GM23338 (cell line): ENCODE results near the gene CYB5R4. TPM values are rescaled to one million over a fixed set of nuclear protein-coding genes. Genes with fewer than 3 reads are reported as not detected.
A peak's percentile ranks its signal among the peaks of the same experiment; 100 is the strongest.

Experiments used
- ATAC-seq: fragments of 200-7000 bp; cut with Tn5 transposase; 3 replicates; pipeline ENCODE4 v1.9.1; 2020
- DNase-seq: peaks from one replicate; pipeline ENCODE4 v3.0.0-alpha.2; 2015; ENCODE audit warnings: low spot score
- H2AFZ ChIP-seq: fragments of 200-600 bp; sonication (generic); 2 replicates; pipeline ENCODE4 v1.8.0; 2016; ENCODE audit warnings: antibody characterized with exemption, mild to moderate bottlenecking, moderate library complexity
- H3F3A ChIP-seq: fragments of 200-600 bp; sonication (generic); replicated peaks from 2 replicates; pipeline ENCODE4 v1.8.0; 2017; ENCODE audit warnings: antibody characterized with exemption, mixed run types, low read depth
- H3K27ac ChIP-seq: fragments of 200-600 bp; sonication (generic); 2 replicates; pipeline ENCODE4 v1.6.1; 2016; ENCODE audit warnings: low read depth
- H3K27me3 ChIP-seq: fragments of 200-600 bp; sonication (generic); 2 replicates; pipeline ENCODE4 v1.8.0; 2016; ENCODE audit warnings: mild to moderate bottlenecking, mixed run types, moderate library complexity; ENCODE audit not compliant: insufficient read depth
- H3K36me3 ChIP-seq: fragments of 200-600 bp; sonication (generic); 2 replicates; pipeline ENCODE4 v1.8.0; 2016; ENCODE audit warnings: mild to moderate bottlenecking; ENCODE audit not compliant: insufficient read depth
- H3K4me1 ChIP-seq: fragments of 200-600 bp; sonication (generic); 2 replicates; pipeline ENCODE4 v1.8.0; 2016; ENCODE audit warnings: mild to moderate bottlenecking, moderate library complexity; ENCODE audit not compliant: insufficient read depth
- H3K4me2 ChIP-seq: fragments of 200-600 bp; sonication (generic); 2 replicates; pipeline ENCODE4 v1.7.1; 2017; ENCODE audit warnings: mixed run types
- H3K4me3 ChIP-seq: fragments of 200-600 bp; sonication (generic); 2 replicates; pipeline ENCODE4 v1.6.1; 2016; ENCODE audit warnings: mixed run types
- H3K79me2 ChIP-seq: fragments of 200-600 bp; sonication (generic); replicated peaks from 2 replicates; pipeline ENCODE4 v1.8.0; 2017; ENCODE audit warnings: mild to moderate bottlenecking; ENCODE audit not compliant: insufficient read depth
- H3K9me2 ChIP-seq: fragments of 200-600 bp; sonication (generic); 2 replicates; pipeline ENCODE4 v1.8.0; 2017; ENCODE audit not compliant: insufficient read depth
- H4K20me1 ChIP-seq: fragments of 200-600 bp; sonication (generic); replicated peaks from 2 replicates; pipeline ENCODE4 v1.8.0; 2017; ENCODE audit warnings: mild to moderate bottlenecking; ENCODE audit not compliant: insufficient read depth
- H3K27ac Mint-ChIP-seq: 2 replicates; pipeline ENCODE4 v1.8.0; 2020; ENCODE audit warnings: inconsistent platforms, mild to moderate bottlenecking, moderate library complexity, mixed read lengths
- H3K27me3 Mint-ChIP-seq: 3 replicates; pipeline ENCODE4 v1.8.0; 2022; ENCODE audit warnings: low read depth, mild to moderate bottlenecking, moderate library complexity, mixed read lengths, inconsistent platforms; ENCODE audit not compliant: insufficient read depth, poor library complexity
- H3K36me3 Mint-ChIP-seq: 3 replicates; pipeline ENCODE4 v1.8.0; 2021; ENCODE audit warnings: low read depth, mild to moderate bottlenecking, inconsistent platforms, moderate library complexity, mixed read lengths
- H3K4me1 Mint-ChIP-seq: 3 replicates; pipeline ENCODE4 v1.8.0; 2020; ENCODE audit warnings: mild to moderate bottlenecking, inconsistent platforms, mixed read lengths
- H3K4me3 Mint-ChIP-seq: 3 replicates; pipeline ENCODE4 v1.8.0; 2021; ENCODE audit warnings: moderate library complexity, mild to moderate bottlenecking, inconsistent platforms, mixed read lengths
- H3K9me3 Mint-ChIP-seq: 3 replicates; pipeline ENCODE4 v1.8.0; 2020; ENCODE audit warnings: moderate library complexity, mild to moderate bottlenecking, inconsistent platforms, mixed read lengths
- CREB1 ChIP-seq: fragments of 250-450 bp; sonication (Bioruptor Pico); IDR thresholded peaks from 2 replicates; pipeline ENCODE4 v1.5.0; 2020; ENCODE audit warnings: low read depth, mild to moderate bottlenecking, moderate library complexity
- EZH2 ChIP-seq: fragments of 200-600 bp; sonication (generic); IDR thresholded peaks from one replicate; pipeline ENCODE4 v1.8.0; 2017; ENCODE audit warnings: antibody characterized with exemption, mild to moderate bottlenecking, low read depth; ENCODE audit not compliant: unreplicated experiment
- EZH2phosphoT487 ChIP-seq: fragments of 200-600 bp; sonication (generic); IDR thresholded peaks from one replicate; pipeline ENCODE4 v1.8.1; 2018; ENCODE audit warnings: antibody characterized with exemption; ENCODE audit not compliant: unreplicated experiment
- JUNB ChIP-seq: IDR thresholded peaks from one replicate; pipeline ENCODE4 v1.6.1; 2016; ENCODE audit warnings: antibody characterized with exemption; ENCODE audit not compliant: unreplicated experiment
- NANOG ChIP-seq: IDR thresholded peaks from 2 replicates; pipeline ENCODE4 v1.6.1; 2016; ENCODE audit warnings: antibody characterized with exemption, borderline replicate concordance
- POLR2AphosphoS5 ChIP-seq: IDR thresholded peaks from 2 replicates; pipeline ENCODE4 v1.6.1; 2016; ENCODE audit warnings: antibody characterized with exemption, low read depth
- STAT1 ChIP-seq: IDR thresholded peaks from one replicate; pipeline ENCODE4 v1.6.1; 2016; ENCODE audit warnings: antibody characterized with exemption; ENCODE audit not compliant: unreplicated experiment
- ZNF114 ChIP-seq: fragments of 250-450 bp; sonication (Bioruptor Pico); IDR thresholded peaks from 2 replicates; pipeline ENCODE4 v1.5.0; 2020; ENCODE audit warnings: mild to moderate bottlenecking, moderate library complexity
- ZNF331 ChIP-seq: fragments of 250-450 bp; sonication (Bioruptor Pico); IDR thresholded peaks from 2 replicates; pipeline ENCODE4 v1.5.0; 2020; ENCODE audit warnings: low read depth, mild to moderate bottlenecking, moderate library complexity
- long read RNA-seq: library from polyadenylated mRNA; unstranded; transcript quantifications from one replicate; pipeline ENCODE4 v2.0.0, GENCODE V29; 2020; ENCODE audit not compliant: unreplicated experiment
- polyA plus RNA-seq: library from polyadenylated mRNA; unstranded; fragments of >200 nt; fragmentation: Nextera tagmentation; extraction: Ambion mirVana; gene quantifications from 2 replicates; pipeline ENCODE4 v1.2.1, GENCODE V29; 2016
- total RNA-seq: library from RNA; depleted of rRNA; stranded (reverse); fragments of >200 nt; shearing (Covaris generic); gene quantifications from 2 replicates; pipeline ENCODE4 v1.2.3, GENCODE V29; 2014; rRNA removed
- TF ChIP-seq, protein P1 (sequence below), 2 experiments: fragments of 200-600 bp in 1 of 2; sonication (generic) in 1 of 2; conservative IDR thresholded peaks; 2 replicates each; pipeline versions ENCODE4 v1.5.1 to v1.6.1; 2016 to 2017; ENCODE audit warnings: antibody characterized with exemption in 2 of 2, low read depth in 2 of 2, mild to moderate bottlenecking in 2 of 2, moderate library complexity in 1 of 2
- TF ChIP-seq, protein P2 (sequence below): IDR thresholded peaks from one replicate; pipeline ENCODE4 v1.6.1; 2018; ENCODE audit warnings: antibody characterized with exemption; ENCODE audit not compliant: unreplicated experiment
- TF ChIP-seq, protein P3 (sequence below): IDR thresholded peaks from 2 replicates; pipeline ENCODE4 v1.6.1; 2016; ENCODE audit warnings: antibody characterized with exemption

The CYB5R4 gene, protein sequence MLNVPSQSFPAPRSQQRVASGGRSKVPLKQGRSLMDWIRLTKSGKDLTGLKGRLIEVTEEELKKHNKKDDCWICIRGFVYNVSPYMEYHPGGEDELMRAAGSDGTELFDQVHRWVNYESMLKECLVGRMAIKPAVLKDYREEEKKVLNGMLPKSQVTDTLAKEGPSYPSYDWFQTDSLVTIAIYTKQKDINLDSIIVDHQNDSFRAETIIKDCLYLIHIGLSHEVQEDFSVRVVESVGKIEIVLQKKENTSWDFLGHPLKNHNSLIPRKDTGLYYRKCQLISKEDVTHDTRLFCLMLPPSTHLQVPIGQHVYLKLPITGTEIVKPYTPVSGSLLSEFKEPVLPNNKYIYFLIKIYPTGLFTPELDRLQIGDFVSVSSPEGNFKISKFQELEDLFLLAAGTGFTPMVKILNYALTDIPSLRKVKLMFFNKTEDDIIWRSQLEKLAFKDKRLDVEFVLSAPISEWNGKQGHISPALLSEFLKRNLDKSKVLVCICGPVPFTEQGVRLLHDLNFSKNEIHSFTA
- total RNA-seq (17.2 and 19.2 TPM in 2 replicates), polyA plus RNA-seq (6.6 and 8.9 TPM in 2 replicates)
- long read RNA-seq, full-length matches to known transcripts, result 8 of 9 reads
- long read RNA-seq, partial matches to known transcripts, result 0 of 9 reads
- long read RNA-seq, other reads (novel, unspliced or antisense), result 1 of 9 reads

DNA sequence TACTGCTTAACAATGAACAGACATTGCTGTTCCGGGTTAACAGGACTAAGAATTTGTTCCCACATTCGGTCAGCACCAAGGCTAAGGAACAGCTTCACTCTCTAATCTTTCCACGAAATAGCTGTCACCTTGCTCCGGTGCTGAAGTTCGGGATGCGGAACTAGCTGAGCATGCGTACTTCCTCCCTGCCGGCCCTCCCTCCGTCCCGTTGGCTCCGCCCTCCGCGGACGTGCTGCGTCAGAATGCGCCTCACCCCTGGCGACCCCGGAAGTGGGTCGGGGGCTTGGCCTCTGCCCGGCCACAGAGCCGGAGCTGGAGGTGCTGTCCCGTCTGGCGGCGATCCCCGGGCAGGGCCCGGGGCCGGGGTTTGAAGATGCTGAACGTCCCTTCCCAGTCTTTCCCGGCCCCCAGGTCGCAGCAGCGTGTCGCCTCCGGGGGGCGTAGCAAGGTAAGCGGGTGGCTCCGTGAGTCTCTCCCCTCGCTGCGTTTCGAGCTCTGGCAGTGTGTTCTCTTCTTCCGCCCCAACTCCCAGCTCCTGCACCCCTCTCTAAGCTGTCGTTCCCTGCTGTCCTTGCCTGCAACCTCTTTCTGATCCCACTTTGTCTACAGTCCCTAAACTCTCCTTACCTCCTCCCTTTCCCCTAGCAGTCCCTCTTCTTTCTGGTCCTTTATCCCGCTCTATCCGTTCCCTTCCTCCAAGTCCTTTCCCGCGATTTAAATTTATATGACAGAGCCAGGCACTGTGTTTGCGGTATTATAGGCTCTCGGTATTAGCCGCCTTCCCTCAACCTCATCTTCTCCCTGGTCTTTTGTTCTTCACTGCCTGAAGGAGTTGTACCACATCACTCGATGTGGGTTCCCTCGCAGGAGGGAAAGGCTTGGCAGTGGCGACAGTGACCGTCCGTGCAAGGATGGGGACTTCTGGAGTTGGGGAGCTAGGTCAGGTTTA, at the start of gene CYB5R4:
Gene CYB5R4, plus strand, starts transcription at position 280 of the 949 bp plus-strand sequence. Its CDS starts 94 bp downstream, at position 374.
- H2AFZ ChIP-seq, result peak within 1 kb of the TSS; percentile 97
- peak within 1 kb of the TSS; percentile 73 for H3K27ac Mint-ChIP-seq
- peaks cover 22% of the 10 kb centered on the region for H3K4me1 ChIP-seq
- peak; percentile 28; the same call in 1 of the 2 replicates for TF ChIP-seq ZNF331 (CRISPR knock-in tag)
- peak; percentile 55 for TF ChIP-seq JUNB
- peak; percentile 80 for TF ChIP-seq POLR2AphosphoS5
- TF ChIP-seq EZH2, result no peak
- peak; percentile 87 for TF ChIP-seq CREB1 (CRISPR knock-in tag)
- TF ChIP-seq, protein P1, sequence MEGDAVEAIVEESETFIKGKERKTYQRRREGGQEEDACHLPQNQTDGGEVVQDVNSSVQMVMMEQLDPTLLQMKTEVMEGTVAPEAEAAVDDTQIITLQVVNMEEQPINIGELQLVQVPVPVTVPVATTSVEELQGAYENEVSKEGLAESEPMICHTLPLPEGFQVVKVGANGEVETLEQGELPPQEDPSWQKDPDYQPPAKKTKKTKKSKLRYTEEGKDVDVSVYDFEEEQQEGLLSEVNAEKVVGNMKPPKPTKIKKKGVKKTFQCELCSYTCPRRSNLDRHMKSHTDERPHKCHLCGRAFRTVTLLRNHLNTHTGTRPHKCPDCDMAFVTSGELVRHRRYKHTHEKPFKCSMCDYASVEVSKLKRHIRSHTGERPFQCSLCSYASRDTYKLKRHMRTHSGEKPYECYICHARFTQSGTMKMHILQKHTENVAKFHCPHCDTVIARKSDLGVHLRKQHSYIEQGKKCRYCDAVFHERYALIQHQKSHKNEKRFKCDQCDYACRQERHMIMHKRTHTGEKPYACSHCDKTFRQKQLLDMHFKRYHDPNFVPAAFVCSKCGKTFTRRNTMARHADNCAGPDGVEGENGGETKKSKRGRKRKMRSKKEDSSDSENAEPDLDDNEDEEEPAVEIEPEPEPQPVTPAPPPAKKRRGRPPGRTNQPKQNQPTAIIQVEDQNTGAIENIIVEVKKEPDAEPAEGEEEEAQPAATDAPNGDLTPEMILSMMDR (conservative IDR thresholded peaks at IDR 0.05; ENCODE audit: low read depth in 2 of 2), result peak; percentile 25 to 26; a peak in 3 of 4 replicates
- no peak for TF ChIP-seq EZH2phosphoT487
- 0 out of 2 replicates have a peak, but pooled peaks have one; percentile 78 for TF ChIP-seq ZNF114 (CRISPR knock-in tag)
- TF ChIP-seq NANOG, result no peak
- TF ChIP-seq, protein P2, sequence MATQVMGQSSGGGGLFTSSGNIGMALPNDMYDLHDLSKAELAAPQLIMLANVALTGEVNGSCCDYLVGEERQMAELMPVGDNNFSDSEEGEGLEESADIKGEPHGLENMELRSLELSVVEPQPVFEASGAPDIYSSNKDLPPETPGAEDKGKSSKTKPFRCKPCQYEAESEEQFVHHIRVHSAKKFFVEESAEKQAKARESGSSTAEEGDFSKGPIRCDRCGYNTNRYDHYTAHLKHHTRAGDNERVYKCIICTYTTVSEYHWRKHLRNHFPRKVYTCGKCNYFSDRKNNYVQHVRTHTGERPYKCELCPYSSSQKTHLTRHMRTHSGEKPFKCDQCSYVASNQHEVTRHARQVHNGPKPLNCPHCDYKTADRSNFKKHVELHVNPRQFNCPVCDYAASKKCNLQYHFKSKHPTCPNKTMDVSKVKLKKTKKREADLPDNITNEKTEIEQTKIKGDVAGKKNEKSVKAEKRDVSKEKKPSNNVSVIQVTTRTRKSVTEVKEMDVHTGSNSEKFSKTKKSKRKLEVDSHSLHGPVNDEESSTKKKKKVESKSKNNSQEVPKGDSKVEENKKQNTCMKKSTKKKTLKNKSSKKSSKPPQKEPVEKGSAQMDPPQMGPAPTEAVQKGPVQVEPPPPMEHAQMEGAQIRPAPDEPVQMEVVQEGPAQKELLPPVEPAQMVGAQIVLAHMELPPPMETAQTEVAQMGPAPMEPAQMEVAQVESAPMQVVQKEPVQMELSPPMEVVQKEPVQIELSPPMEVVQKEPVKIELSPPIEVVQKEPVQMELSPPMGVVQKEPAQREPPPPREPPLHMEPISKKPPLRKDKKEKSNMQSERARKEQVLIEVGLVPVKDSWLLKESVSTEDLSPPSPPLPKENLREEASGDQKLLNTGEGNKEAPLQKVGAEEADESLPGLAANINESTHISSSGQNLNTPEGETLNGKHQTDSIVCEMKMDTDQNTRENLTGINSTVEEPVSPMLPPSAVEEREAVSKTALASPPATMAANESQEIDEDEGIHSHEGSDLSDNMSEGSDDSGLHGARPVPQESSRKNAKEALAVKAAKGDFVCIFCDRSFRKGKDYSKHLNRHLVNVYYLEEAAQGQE, result peak; percentile 97
- TF ChIP-seq STAT1, result no peak
- TF ChIP-seq, protein P3, sequence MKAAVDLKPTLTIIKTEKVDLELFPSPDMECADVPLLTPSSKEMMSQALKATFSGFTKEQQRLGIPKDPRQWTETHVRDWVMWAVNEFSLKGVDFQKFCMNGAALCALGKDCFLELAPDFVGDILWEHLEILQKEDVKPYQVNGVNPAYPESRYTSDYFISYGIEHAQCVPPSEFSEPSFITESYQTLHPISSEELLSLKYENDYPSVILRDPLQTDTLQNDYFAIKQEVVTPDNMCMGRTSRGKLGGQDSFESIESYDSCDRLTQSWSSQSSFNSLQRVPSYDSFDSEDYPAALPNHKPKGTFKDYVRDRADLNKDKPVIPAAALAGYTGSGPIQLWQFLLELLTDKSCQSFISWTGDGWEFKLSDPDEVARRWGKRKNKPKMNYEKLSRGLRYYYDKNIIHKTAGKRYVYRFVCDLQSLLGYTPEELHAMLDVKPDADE, result no peak

More for the DNA sequence above, at the start of gene CYB5R4:
- no peak within 1 kb of the TSS for H3K27ac ChIP-seq
- peaks cover 19% of the 10 kb centered on the region for H4K20me1 ChIP-seq
- Mint-ChIP-seq H3K36me3 (peaks cover 6% of the 10 kb centered on the region; the same call in 2 of the 3 replicates), H3K27me3 (peaks cover 11% of the 10 kb centered on the region), H3K9me3 (no peaks in the 10 kb centered on the region), H3K4me3 (peak within 1 kb of the TSS; percentile 98), H3K4me1 (peaks cover 25% of the 10 kb centered on the region)
- H3K4me2 ChIP-seq, result peak within 1 kb of the TSS; percentile 98
- H3F3A ChIP-seq, result no peaks in the 10 kb centered on the region
- no peaks in the 10 kb centered on the region for H3K9me2 ChIP-seq
- H3K27me3 ChIP-seq, result peaks cover 17% of the 10 kb centered on the region
- DNase-seq (peak; percentile 98), ATAC-seq (peak; percentile 98)
- H3K79me2 ChIP-seq, result peaks cover 34% of the 10 kb centered on the region
- H3K4me3 ChIP-seq, result peak within 1 kb of the TSS; percentile 98
- 0 out of 2 replicates have a peak, but pooled peaks cover 2% of the 10 kb centered on the region for H3K36me3 ChIP-seq
